Gastrocnemius medialis (tissue), 4 donors: ENCODE data around the gene BDNF.

Source experiments
- CTCF ChIP-seq, 5 experiments: fragments of 450-650 bp in 3 of 5; fragments of 200-600 bp in 2 of 5; sonication (generic) in 2 of 5; IDR thresholded peaks in 4 of 5; conservative IDR thresholded peaks in 1 of 5; 1 replicate in 4 of 5; 2 replicates in 1 of 5; pipeline ENCODE4 v1.5.1; 2016 to 2019; ENCODE audit warnings: antibody characterized with exemption in 5 of 5, mild to moderate bottlenecking in 3 of 5, moderate library complexity in 3 of 5
- POLR2A ChIP-seq, 2 donors: fragments of 450-650 bp; IDR thresholded peaks; one replicate each; pipeline ENCODE4 v1.6.1; 2017; ENCODE audit warnings: antibody characterized with exemption in 2 of 2, mild to moderate bottlenecking in 2 of 2, moderate library complexity in 2 of 2

- TF ChIP-seq POLR2A (IDR thresholded peaks at IDR 0.05) (no peak), CTCF (IDR thresholded peaks at IDR 0.05 in 4 of 5, conservative IDR thresholded peaks at IDR 0.05 in 1 of 5) (no peak)
Observed at GRCh38 chr11:27718346-27718862, 18.1 kb upstream of the BDNF start.
